GM04503 (cell line): ENCODE results near the gene NOCT.
"Not testable (repeated sequence)": the region's sequence is repeated elsewhere in the genome, so short reads cannot be mapped to it uniquely, and the experiment has no call there.

Experiments used
- DNase-seq: peaks from one replicate; pipeline ENCODE4 v3.0.0-alpha.2; 2012; ENCODE audit warnings: low read depth

NOCT gene, protein sequence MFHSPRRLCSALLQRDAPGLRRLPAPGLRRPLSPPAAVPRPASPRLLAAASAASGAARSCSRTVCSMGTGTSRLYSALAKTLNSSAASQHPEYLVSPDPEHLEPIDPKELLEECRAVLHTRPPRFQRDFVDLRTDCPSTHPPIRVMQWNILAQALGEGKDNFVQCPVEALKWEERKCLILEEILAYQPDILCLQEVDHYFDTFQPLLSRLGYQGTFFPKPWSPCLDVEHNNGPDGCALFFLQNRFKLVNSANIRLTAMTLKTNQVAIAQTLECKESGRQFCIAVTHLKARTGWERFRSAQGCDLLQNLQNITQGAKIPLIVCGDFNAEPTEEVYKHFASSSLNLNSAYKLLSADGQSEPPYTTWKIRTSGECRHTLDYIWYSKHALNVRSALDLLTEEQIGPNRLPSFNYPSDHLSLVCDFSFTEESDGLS

DNA sequence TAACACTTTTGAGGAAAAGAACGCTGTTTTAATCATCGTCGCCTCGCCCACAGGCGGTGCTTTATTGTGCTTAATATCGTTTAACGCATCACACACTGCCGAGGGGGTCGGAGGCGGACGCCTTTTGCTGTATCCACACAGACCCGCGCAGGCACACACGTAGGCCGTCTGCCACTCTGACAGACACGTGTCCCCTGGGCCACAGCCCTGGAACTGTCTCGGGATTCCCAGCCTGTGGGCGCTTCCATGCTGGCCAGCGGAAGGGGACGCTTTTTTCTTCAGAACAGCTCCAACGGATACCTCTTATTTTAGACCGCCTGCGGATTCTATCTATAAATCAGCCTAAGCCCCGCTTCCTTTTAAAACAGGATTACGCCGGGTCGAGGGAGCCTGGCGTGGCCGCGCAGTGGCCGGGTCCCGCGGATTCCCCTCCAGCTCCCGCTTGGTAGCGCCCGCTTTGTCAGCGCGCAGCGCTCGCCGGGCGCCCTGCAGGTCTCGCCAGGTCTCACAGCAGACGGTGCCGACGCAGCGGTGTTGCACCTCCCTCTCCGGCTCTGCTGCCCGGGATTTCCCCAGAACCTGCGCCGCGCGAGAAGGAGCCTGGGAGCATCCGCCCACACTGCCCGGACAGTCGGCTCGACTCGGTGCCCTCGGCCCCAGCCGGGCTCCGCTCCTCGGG is at the start of gene NOCT:
NOCT (plus strand) TSS at position 513 of the 679 bp plus-strand sequence. CDS start 201 bp downstream, outside the sequence.
- DNase-seq, result peak; percentile 44

DNA sequence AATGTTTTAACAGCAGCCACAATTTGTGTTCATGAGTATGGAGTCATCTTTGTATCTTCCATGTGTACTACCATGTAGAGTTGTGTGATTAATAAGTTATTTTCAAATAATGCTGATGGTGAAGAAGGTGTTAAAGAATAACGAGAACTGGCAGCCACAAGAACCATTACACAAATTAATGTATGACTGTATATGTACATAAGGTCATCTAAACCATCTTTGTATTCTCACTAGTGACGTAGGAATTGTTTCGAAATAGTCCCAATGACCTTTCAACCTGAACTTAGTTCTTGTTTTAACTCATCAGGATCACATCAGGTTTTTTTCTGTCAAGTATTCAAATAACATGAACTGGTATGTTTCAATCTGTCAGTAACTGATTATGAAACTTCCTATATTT is 48.3 kb upstream of the NOCT start:
- DNase-seq, result no peak

DNA sequence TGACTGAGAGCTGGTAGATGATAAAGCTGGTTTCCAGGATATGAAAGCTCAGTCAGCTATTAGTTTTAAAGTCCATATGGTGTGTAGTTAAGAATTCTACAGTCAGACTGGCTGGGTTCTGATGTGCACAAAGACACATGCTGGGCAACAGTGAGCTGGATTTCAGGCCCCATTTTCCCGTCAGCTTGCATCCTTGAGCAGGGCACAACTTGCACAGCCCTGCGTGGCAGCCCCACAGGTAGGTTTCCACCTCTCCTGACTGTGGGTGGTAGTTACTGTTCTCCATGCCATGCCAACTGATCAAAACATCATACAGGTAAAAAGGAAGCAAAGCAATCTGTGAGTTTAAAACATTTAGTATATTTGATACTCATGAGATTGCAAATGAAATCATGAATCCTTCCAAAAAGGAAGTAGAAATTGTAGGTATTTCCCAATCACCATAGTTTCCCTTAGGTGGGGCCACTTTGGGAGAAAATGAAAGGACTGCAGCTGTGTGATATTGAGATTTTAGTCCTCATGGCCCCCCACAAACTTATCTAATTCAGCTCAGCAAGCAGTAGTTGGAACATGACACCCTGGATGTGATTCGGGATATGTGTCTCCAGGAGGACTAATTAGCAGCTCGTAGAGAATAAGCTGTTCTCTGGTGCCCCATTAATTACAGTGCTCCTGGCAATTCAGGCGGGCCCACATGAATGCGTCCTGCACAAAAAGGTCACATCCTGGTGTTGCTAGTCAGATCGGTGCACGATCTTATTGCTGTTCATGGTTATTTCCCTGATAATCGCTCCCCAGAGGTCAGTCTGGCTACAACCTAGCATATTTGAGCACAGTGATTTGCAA is 42.4 kb upstream of the NOCT start:
- DNase-seq, result no peak

GRCh38 chr4:138975225-138975624 is 40.4 kb upstream of the NOCT start:
- DNase-seq, result no peak

- no peak for DNase-seq
Observed at GRCh38 chr4:138976526-138976925, 39.1 kb upstream of the NOCT start.

GRCh38 chr4:138977524-138977923 is 38.1 kb upstream of the NOCT start:
- no peak for DNase-seq

DNA sequence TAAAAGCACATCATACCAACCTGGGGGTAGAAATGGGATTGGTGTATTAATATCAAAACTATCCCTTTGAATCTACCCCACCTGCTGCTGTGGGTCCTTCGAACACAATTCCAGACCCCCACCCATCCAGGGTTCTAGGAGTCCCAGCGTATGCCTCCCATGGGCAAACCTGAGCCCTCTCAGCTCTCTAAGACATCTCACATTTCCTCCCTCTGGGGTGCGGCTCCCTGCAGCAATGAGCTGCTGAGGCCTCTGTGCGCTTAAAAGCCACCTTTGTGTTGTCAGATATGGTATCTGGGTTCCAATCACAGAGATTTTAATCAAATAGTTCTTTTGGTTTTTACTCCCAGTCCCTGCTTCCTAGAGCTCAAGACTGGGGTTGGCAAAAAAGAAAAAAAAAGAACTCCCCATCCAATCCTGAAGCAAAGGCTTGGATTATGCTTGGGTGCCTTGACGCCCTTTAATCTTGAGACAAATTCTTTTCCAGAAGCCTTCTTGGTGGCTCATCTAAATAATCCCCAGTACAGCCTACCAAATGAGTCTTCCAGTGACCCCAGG is 37.5 kb upstream of the NOCT start:
- no peak for DNase-seq

DNA sequence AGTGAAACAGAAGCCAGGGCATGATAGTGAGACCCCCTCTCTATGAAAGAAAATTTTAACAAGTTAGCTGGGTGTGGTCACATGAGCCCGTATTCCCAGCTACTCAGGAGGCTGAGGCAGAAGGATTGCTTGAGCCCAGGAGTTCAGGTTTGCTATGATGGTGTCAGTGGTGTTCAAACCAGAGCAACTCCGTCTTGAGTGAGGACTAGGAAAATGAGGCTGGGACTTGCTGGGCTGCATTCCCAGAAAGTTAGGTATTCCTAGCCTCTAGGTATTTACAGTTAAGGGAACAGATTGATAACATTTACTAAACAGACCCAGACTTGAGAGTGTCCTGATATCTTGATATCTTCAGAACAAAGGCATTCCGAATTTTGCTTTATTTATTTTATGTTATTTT is 37.0 kb upstream of the NOCT start:
- DNase-seq, result no peak

- no peak for DNase-seq
Observed at GRCh38 chr4:138979742-138980141, 35.8 kb upstream of the NOCT start.

DNA sequence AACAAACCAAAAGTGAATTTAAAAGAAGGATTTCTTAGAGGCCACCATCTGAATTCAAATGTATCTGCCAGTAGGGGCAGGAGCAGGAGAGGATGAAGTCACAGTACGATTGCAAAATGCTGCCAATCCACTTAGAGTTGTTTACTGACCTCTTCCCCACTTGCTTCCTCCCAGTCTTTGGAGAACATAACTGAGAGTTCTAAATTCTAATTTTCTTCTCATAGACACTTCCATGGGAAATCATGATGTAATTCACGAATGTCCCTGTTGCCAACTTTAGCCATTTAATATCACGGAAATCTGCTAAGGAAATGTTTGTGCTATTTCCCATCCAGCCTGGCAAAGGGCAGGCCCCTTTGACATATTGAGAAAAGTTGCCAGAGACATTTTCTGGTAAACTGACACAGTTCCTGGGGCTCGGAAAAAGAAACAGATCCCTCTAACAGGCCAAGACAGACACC is 33.6 kb upstream of the NOCT start:
- DNase-seq, result peak; percentile 18

GRCh38 chr4:138982754-138983153 is 32.8 kb upstream of the NOCT start:
- DNase-seq, result no peak

DNA sequence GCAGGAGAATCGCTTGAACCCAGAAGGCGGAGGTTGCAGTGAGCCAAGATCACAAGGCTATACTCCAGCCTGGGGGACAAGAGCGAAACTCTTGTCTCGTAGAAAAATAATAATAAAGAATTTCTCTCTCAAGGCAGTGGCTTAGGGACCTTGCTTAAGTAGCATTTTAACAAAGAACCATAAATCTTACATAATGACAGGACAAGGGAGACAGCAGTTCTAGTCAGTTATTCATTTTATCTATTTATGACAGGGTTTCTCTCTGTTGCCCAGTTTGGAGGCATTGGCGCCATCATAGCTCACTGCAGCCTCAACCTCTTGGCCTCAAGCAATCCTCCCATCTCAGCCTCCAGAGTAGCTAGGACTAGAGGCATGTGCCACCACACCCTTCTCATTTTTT is 31.9 kb upstream of the NOCT start:
- no peak for DNase-seq

- DNase-seq, result no peak
Observed at GRCh38 chr4:138984647-138985046, 30.9 kb upstream of the NOCT start.

DNA sequence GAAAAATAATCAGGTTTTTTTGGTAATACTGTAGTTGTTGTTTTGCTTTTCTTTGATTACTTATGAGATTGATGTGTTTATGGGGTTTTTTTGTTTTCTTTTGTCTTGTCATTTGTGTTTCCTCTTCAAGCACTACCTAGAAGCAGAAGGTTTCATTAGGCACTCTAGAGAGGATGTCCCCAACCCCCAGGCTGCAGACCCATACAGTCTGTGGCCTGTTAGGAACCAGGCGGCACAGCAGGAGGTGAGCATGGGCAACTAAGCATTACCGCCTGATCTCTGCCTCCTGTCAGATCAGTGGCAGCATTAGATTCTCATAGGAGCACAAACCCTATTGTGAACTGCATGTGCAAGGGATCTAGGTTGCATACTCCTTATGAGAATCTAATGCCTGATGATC is 22.9 kb upstream of the NOCT start:
- no peak for DNase-seq

DNA sequence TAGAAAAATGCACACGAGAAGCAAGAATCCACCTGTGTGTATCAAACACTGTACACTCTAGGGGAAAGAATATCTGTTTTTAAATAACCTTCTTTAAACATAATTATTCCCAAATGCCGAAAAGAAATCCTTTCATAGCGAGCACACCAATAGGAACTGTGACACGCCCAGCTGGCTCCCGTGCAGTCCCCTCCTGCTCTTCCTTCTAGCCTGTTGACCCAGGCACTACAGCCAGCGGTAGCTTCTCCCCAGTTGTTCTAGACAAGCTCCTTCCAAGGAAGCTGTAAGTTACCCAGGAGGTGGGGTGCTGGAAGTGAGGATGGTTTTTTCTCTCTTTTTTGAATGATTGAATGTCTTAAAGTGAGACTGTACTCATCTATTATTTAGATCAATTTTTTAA is 19.5 kb upstream of the NOCT start:
- no peak for DNase-seq

DNA sequence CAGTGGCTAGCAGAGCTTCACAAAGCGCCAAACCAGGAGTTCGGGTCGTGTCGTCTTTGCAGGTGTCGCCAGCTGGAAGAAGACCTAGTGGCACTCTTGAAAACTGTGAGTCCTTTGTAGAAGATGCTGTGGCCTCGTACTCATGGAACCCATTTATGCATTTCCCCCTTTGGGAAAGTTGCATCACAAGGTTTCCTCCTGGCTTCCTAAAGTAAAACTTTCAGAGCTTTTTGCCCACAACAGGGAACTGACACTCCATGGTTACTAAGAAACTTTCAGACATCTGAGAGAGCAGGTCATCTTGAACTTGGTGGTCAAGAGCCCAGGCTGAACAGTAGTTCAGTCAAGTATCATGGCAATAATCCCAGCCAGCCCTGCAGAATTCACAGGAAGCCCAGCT is 15.9 kb upstream of the NOCT start:
- DNase-seq, result no peak

GRCh38 chr4:139000134-139000533 is 15.4 kb upstream of the NOCT start:
- DNase-seq, result not testable (repeated sequence)

- DNase-seq, result not testable (repeated sequence)
Observed at GRCh38 chr4:139001430-139001829, 14.2 kb upstream of the NOCT start.

DNA sequence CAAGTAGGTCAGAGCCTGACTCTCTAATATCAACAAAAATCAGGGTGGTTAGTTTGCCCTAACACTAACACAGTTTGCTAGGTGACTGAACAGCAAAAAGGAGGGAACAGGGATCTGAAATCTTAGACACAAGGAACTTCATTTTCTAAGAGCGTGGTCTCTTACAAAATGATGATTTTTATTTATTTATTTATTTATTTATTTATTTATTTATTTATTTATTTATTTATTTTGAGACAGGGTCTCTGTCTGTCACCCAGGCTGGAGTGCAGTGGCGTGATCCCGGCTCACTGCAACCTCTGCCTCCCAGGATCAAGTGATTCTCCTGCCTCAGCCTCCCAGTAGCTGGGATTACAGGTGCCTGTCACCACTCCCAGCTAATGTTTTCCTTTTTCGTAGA is 11.9 kb upstream of the NOCT start:
- DNase-seq, result not testable (repeated sequence)

DNA sequence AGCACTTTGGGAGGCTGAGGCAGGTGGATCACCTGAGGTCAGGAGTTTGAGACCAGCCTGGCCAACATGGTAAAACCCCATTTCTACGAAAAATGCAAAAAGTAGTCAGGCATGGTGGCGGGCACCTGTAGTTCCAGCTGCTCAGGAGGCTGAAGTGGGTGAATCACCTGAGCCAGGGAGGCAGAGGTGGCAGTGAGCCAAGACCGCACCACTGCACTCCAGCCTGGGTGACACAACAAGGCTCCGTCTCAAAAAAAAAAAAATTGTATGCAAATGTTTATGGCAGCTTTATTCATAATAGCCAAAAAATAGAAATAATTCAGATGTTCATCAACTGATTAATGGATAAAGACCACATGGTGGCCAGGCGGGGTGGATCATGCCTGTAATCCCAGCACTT is 9.8 kb upstream of the NOCT start:
- DNase-seq, result no peak

GRCh38 chr4:139007640-139008039 is 7.9 kb upstream of the NOCT start:
- DNase-seq, result no peak

GRCh38 chr4:139008278-139008677 is 7.3 kb upstream of the NOCT start:
- not testable (repeated sequence) for DNase-seq
